ENCODE results near the gene IGF1R. TPM values are rescaled to one million over a fixed set of nuclear protein-coding genes. Genes with fewer than 3 reads are reported as not detected.

Gene IGF1R
- total and polyA plus RNA-seq, 2 donors (not counting 3 experiments of a cell fraction or from before 2014, with no cell fraction given), result 16.1 to 59.1 TPM

DNA sequence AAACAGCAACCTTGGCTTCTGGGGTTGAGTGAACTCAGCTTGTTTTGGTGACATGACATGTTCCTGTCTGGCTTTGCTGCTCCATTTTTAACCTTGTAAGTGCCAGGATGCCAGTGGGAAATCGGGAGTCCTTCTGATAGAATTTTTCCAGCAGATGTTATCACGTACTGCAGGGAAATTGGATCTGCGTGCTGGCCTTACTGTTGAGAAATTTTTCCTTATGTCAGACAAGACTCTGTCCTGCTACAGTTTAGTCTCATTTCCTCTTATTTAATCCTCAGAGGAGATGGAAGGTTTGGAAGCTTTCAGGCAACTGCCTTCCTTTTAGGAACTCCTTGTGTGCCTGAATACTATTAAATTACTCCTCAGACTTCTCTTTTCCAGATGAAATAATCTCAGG is 278.7 kb downstream of the IGF1R start:
- FAIRE-seq (no peak), DNase-seq (ENCODE audit: low read depth, low spot score) (peak; percentile 30)
- TF ChIP-seq GATA2 (IDR thresholded peaks at IDR 0.05; ENCODE audit: insufficient read depth, insufficient read length, low read depth, low read length), result no peak
- no peak for TF ChIP-seq JUN (IDR thresholded peaks at IDR 0.05; ENCODE audit: borderline replicate concordance, insufficient read depth, insufficient read length, low read depth)
- TF ChIP-seq, protein P1, sequence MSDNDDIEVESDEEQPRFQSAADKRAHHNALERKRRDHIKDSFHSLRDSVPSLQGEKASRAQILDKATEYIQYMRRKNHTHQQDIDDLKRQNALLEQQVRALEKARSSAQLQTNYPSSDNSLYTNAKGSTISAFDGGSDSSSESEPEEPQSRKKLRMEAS (IDR thresholded peaks at IDR 0.05; ENCODE audit: insufficient read depth, insufficient read length), result no peak
- TF ChIP-seq, protein P2, sequence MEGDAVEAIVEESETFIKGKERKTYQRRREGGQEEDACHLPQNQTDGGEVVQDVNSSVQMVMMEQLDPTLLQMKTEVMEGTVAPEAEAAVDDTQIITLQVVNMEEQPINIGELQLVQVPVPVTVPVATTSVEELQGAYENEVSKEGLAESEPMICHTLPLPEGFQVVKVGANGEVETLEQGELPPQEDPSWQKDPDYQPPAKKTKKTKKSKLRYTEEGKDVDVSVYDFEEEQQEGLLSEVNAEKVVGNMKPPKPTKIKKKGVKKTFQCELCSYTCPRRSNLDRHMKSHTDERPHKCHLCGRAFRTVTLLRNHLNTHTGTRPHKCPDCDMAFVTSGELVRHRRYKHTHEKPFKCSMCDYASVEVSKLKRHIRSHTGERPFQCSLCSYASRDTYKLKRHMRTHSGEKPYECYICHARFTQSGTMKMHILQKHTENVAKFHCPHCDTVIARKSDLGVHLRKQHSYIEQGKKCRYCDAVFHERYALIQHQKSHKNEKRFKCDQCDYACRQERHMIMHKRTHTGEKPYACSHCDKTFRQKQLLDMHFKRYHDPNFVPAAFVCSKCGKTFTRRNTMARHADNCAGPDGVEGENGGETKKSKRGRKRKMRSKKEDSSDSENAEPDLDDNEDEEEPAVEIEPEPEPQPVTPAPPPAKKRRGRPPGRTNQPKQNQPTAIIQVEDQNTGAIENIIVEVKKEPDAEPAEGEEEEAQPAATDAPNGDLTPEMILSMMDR (IDR thresholded peaks at IDR 0.05; ENCODE audit: extremely low read depth in 1 of 2, insufficient read depth in 1 of 2, low read depth in 1 of 2, low read length in 2 of 2), result no peak
- no peak for TF ChIP-seq EZH2 (IDR thresholded peaks at IDR 0.05; ENCODE audit: borderline replicate concordance, low read depth, low read length, severe bottlenecking)
- TF ChIP-seq POLR2AphosphoS5 (IDR thresholded peaks at IDR 0.05; ENCODE audit: insufficient read depth, low read depth, low read length), result no peak
- TF ChIP-seq MYC (IDR thresholded peaks at IDR 0.05; ENCODE audit: low read depth, low read length), result no peak
- no peak for TF ChIP-seq FOS (IDR thresholded peaks at IDR 0.05; ENCODE audit: borderline replicate concordance, insufficient read depth, low read length)
- TF ChIP-seq POLR2A (IDR thresholded peaks at IDR 0.05; ENCODE audit: low read depth, low read length), result no peak
- Histone ChIP-seq H3K4me2 (ENCODE audit: insufficient read depth, low read length) (no peak overlapping the region), H3K9ac (replicated peaks; ENCODE audit: extremely low read depth, insufficient read depth, low read length) (no peak overlapping the region), H3K9me1 (replicated peaks; ENCODE audit: control insufficient read depth, extremely low read depth, insufficient read depth, low read length) (no peaks in the 10 kb centered on the region), H2AFZ (ENCODE audit: low read depth, low read length) (no peak overlapping the region), H3K27ac (ENCODE audit: insufficient read depth, low read depth, low read length) (no peak overlapping the region), H4K20me1 (replicated peaks; ENCODE audit: control insufficient read depth, extremely low read depth, insufficient read depth, low read length) (no peaks in the 10 kb centered on the region), H3K79me2 (ENCODE audit: control insufficient read depth, insufficient read depth, low read length) (no peaks in the 10 kb centered on the region), H3K4me3 (replicated peaks in 1 of 3; ENCODE audit: insufficient read depth in 1 of 3, low read depth in 1 of 3, low read length in 3 of 3) (no peak overlapping the region), H3K36me3 (ENCODE audit: control insufficient read depth in 2 of 2, extremely low read depth in 1 of 2, insufficient read depth in 2 of 2, low read length in 2 of 2) (peaks cover 10 to 14% of the 10 kb centered on the region in 2 experiments), H3K4me1 (ENCODE audit: control insufficient read depth, extremely low read depth, insufficient read depth, low read length) (peaks cover 7% of the 10 kb centered on the region), H3K27me3 (ENCODE audit: control insufficient read depth in 2 of 2, insufficient read depth in 2 of 2, low read length in 2 of 2) (no peaks in the 10 kb centered on the region), H3K9me3 (replicated peaks; ENCODE audit: control insufficient read depth, insufficient read depth, low read length) (no peaks in the 10 kb centered on the region)
- ChIA-PET POLR2A (no interaction called here), CTCF (interaction anchor here (1.0 kb wide), 1 partner anchor 11 kb away, joined by 3 read pairs; no protein-coding TSS in a partner anchor)
- intact Hi-C loops (cut with micrococcal nuclease), result no loop called here
- BruUV-seq (replicated peaks), result no TSS peak
- dilution Hi-C loops (cut with MboI; ENCODE audit: extremely low pct_ligation_motif_present, low sequenced_read_pairs), result no loop called here
